A549 (cell line): ENCODE results near the gene STX8. TPM values are rescaled to one million over a fixed set of nuclear protein-coding genes. Genes with fewer than 3 reads are reported as not detected.
"Not testable (repeated sequence)": the region's sequence is repeated elsewhere in the genome, so short reads cannot be mapped to it uniquely, and the experiment has no call there.

Experiments
- ATAC-seq, 2 experiments: fragments of 200-7000 bp in 1 of 2; fragments of >200 bp in 1 of 2; cut with Nextera tagmentation in 1 of 2; cut with Tn5 transposase in 1 of 2; 3 replicates each; pipeline versions ENCODE4 v1.8.0 to v1.9.1; 2018 to 2020; ENCODE audit warnings: mild to moderate bottlenecking in 1 of 2, moderate library complexity in 1 of 2
- CTCF ChIA-PET: fragments of 300-600 bp; sonication (Branson Sonifier 250); formaldehyde crosslinking; extraction: SDS; loops from one replicate; lab custom pipeline; 2021; ENCODE audit warnings: antibody characterized with exemption, inconsistent platforms; lab: Yijun Ruan, JAX
- POLR2A ChIA-PET: fragments of 350-600 bp; formaldehyde crosslinking; extraction: SDS; loops from one replicate; lab custom pipeline; 2021; ENCODE audit warnings: antibody characterized with exemption, inconsistent platforms; lab: Yijun Ruan, JAX
- DNase-seq, 2 experiments: peaks; one replicate each; pipeline versions ENCODE4 v3.0.0 to v3.0.0-alpha.2; 2011 to 2016; ENCODE audit warnings: low read depth in 1 of 2, low spot score in 1 of 2
- FAIRE-seq: peaks from 2 replicates; lab custom pipeline; 2011; peaks lifted over from hg19 to GRCh38; lab: Jason Lieb, UNC
- H3K27ac ChIP-seq, 2 experiments: fragments of >200 bp; sonication (Bioruptor Twin); formaldehyde crosslinking; 3 replicates each; pipeline ENCODE4 v1.5.1; 2016 to 2017
- H3K4me1 ChIP-seq: fragments of >200 bp; sonication (Bioruptor Twin); formaldehyde crosslinking; 3 replicates; pipeline ENCODE4 v1.6.1; 2016
- H3K4me2 ChIP-seq: fragments of >200 bp; sonication (Bioruptor Twin); formaldehyde crosslinking; 3 replicates; pipeline ENCODE4 v1.6.1; 2016
- H3K4me3 ChIP-seq: fragments of >200 bp; sonication (Bioruptor Twin); formaldehyde crosslinking; 3 replicates; pipeline ENCODE4 v1.5.1; 2016
- H3K9me3 ChIP-seq: fragments of >200 bp; sonication (Bioruptor Twin); formaldehyde crosslinking; 3 replicates; pipeline ENCODE4 v1.6.1; 2016
- BHLHE40 ChIP-seq: IDR thresholded peaks from 2 replicates; pipeline ENCODE4 v1.6.1; 2012; ENCODE audit warnings: low read depth, low read length, inconsistent platforms
- CEBPB ChIP-seq, 2 experiments: fragments of >200 bp in 1 of 2; sonication (Bioruptor Twin) in 1 of 2; formaldehyde crosslinking in 1 of 2; IDR thresholded peaks; 2 replicates each; pipeline ENCODE4 v1.6.1; 2012 to 2016
- CHD2 ChIP-seq: fragments of 150-350 bp; IDR thresholded peaks from 2 replicates; pipeline ENCODE4 v1.6.1; 2014; ENCODE audit warnings: low read length; ENCODE audit not compliant: partially characterized antibody
- ESRRA ChIP-seq: fragments of 150-350 bp; IDR thresholded peaks from 2 replicates; pipeline ENCODE4 v1.6.1; 2014; ENCODE audit warnings: mild to moderate bottlenecking, low read length, borderline replicate concordance
- FOSB ChIP-seq: fragments of 250-450 bp; sonication (Bioruptor Pico); IDR thresholded peaks from 2 replicates; pipeline ENCODE4 v1.5.0; 2020; ENCODE audit warnings: mild to moderate bottlenecking, moderate library complexity
- FOSL2 ChIP-seq, 2 experiments: fragments of 450-650 bp in 1 of 2; fragments of >200 bp in 1 of 2; sonication (Bioruptor Twin) in 1 of 2; formaldehyde crosslinking; IDR thresholded peaks; 2 replicates each; pipeline versions ENCODE4 v1.5.0 to v1.6.1; 2016 to 2020; ENCODE audit warnings: mild to moderate bottlenecking in 1 of 2, moderate library complexity in 1 of 2
- FOXS1 ChIP-seq: fragments of 250-450 bp; sonication (Bioruptor Pico); IDR thresholded peaks from 2 replicates; pipeline ENCODE4 v1.5.0; 2020; ENCODE audit warnings: mild to moderate bottlenecking, moderate library complexity
- HOXA7 ChIP-seq: fragments of 250-450 bp; sonication (Bioruptor Pico); IDR thresholded peaks from 2 replicates; pipeline ENCODE4 v1.5.0; 2020; ENCODE audit warnings: mild to moderate bottlenecking, moderate library complexity
- NR3C1 ChIP-seq: fragments of >200 bp; sonication (Bioruptor Twin); formaldehyde crosslinking; IDR thresholded peaks from 3 replicates; pipeline ENCODE4 v1.6.1; 2017
- RNF2 ChIP-seq: fragments of 200-600 bp; sonication (generic); IDR thresholded peaks from 2 replicates; pipeline ENCODE4 v1.6.1; 2016; ENCODE audit warnings: low read depth, mild to moderate bottlenecking, antibody characterized with exemption, moderate library complexity, borderline replicate concordance
- SMC3 ChIP-seq: fragments of >200 bp; sonication (Bioruptor Twin); formaldehyde crosslinking; IDR thresholded peaks from 3 replicates; pipeline ENCODE4 v1.6.1; 2018; ENCODE audit warnings: inconsistent platforms
- SREBF2 ChIP-seq: fragments of 450-650 bp; IDR thresholded peaks from 2 replicates; pipeline ENCODE4 v1.6.1; 2014; ENCODE audit warnings: mild to moderate bottlenecking, moderate library complexity
- WGBS: methylation state at CpG from one replicate; pipeline ENCODE4 v1.1.6; 2017; ENCODE audit errors: missing lambda C conversion rate; 5-methylcytosine and 5-hydroxymethylcytosine counted together
- polyA plus RNA-seq, 4 experiments: library from polyadenylated mRNA; depleted of rRNA in 3 of 4; stranded (reverse); fragments of >200 nt; fragmentation: RNase III in 1 of 4; extraction: RNeasy Plus Mini Kit Qiagen cat#74134 plus additional on column Dnase treatment in 1 of 4; gene quantifications; 2 replicates in 3 of 4; 3 replicates in 1 of 4; pipeline ENCODE4 v1.2.3, GENCODE V29; 2011 to 2017
- TF ChIP-seq, protein P1 (sequence below): fragments of 200-600 bp; sonication (generic); IDR thresholded peaks from 2 replicates; pipeline ENCODE4 v1.6.1; 2016; ENCODE audit warnings: antibody characterized with exemption, mild to moderate bottlenecking, moderate library complexity
- TF ChIP-seq, protein P2 (sequence below): fragments of >200 bp; sonication (Bioruptor Twin); formaldehyde crosslinking; IDR thresholded peaks from 3 replicates; pipeline ENCODE4 v1.6.1; 2016
- TF ChIP-seq, protein P3 (sequence below): IDR thresholded peaks from 2 replicates; pipeline ENCODE4 v1.6.1; 2012; ENCODE audit warnings: low read depth, borderline replicate concordance

The STX8 gene
- polyA plus RNA-seq, 2 of the 4 experiments (the other 2 are of a cell fraction) = 93.6 to 168 TPM

DNA sequence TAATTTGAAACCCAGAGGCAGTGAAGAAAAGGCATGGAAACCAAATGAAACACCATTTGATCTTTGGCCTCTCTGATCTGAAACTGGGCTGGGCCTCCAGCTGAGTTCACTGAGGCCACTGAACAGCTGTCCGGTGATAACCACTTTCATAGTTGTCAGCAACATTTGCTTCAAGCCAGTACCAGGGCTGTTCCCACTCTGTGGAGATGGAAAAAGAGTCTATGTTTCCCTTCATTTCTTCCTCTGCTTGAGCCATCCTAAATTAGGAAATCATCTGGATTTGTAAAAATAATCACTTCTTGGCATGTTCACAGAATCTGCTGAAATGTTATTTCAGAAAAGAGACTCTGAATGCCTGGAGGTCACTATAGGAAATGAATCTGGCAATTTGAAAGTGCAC, 119.3 kb downstream of the STX8 start (continued):
- TF ChIP-seq, protein P1, sequence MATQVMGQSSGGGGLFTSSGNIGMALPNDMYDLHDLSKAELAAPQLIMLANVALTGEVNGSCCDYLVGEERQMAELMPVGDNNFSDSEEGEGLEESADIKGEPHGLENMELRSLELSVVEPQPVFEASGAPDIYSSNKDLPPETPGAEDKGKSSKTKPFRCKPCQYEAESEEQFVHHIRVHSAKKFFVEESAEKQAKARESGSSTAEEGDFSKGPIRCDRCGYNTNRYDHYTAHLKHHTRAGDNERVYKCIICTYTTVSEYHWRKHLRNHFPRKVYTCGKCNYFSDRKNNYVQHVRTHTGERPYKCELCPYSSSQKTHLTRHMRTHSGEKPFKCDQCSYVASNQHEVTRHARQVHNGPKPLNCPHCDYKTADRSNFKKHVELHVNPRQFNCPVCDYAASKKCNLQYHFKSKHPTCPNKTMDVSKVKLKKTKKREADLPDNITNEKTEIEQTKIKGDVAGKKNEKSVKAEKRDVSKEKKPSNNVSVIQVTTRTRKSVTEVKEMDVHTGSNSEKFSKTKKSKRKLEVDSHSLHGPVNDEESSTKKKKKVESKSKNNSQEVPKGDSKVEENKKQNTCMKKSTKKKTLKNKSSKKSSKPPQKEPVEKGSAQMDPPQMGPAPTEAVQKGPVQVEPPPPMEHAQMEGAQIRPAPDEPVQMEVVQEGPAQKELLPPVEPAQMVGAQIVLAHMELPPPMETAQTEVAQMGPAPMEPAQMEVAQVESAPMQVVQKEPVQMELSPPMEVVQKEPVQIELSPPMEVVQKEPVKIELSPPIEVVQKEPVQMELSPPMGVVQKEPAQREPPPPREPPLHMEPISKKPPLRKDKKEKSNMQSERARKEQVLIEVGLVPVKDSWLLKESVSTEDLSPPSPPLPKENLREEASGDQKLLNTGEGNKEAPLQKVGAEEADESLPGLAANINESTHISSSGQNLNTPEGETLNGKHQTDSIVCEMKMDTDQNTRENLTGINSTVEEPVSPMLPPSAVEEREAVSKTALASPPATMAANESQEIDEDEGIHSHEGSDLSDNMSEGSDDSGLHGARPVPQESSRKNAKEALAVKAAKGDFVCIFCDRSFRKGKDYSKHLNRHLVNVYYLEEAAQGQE = no peak
- TF ChIP-seq FOSL2 (IDR thresholded peaks at IDR 0.05) (no peak), FOSL2 (CRISPR knock-in tag; IDR thresholded peaks at IDR 0.05) (no peak)
- TF ChIP-seq, all 56 proteins: peak for 0

- H3K4me3 ChIP-seq = no peak overlapping the region
- 64% methylated on average over 1 of the region's 1 CpG for WGBS
- H3K4me2 ChIP-seq = peak overlapping the region; percentile 61
- ChIA-PET CTCF (interaction anchor here (0.6 to 0.9 kb wide), 3 partner anchors 10 to 1040 kb away, joined by 3 to 4 read pairs (median 3); no protein-coding TSS in a partner anchor), POLR2A (interaction anchor here (0.7 kb wide), 1 partner anchor 12 kb away, joined by 3 read pairs; no protein-coding TSS in a partner anchor)
- peaks cover 14% of the 10 kb centered on the region for H3K4me1 ChIP-seq
- H3K27ac ChIP-seq = peak overlapping the region; percentile 29 to 37; a peak in 2 of 6 replicates
- FAIRE-seq (peak; percentile 98), ATAC-seq (no peak), DNase-seq (peak; percentile 35 to 36)
- TF ChIP-seq ESRRA (no peak), BHLHE40 (no peak), CHD2 (no peak), FOSL2 (IDR thresholded peaks at IDR 0.05) (no peak), FOSL2 (CRISPR knock-in tag; IDR thresholded peaks at IDR 0.05) (peak; percentile 49), HOXA7 (no peak), FOXS1 (CRISPR knock-in tag) (no peak)
- TF ChIP-seq, protein P1 = no peak
- TF ChIP-seq, protein P2, sequence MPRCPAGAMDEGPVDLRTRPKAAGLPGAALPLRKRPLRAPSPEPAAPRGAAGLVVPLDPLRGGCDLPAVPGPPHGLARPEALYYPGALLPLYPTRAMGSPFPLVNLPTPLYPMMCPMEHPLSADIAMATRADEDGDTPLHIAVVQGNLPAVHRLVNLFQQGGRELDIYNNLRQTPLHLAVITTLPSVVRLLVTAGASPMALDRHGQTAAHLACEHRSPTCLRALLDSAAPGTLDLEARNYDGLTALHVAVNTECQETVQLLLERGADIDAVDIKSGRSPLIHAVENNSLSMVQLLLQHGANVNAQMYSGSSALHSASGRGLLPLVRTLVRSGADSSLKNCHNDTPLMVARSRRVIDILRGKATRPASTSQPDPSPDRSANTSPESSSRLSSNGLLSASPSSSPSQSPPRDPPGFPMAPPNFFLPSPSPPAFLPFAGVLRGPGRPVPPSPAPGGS = no peak
- TF ChIP-seq, all 56 proteins: peak for 1
- H3K9me3 ChIP-seq = no peaks in the 10 kb centered on the region
Observed at GRCh38 chr17:9451934-9452333, 123.7 kb downstream of the STX8 start.

DNA sequence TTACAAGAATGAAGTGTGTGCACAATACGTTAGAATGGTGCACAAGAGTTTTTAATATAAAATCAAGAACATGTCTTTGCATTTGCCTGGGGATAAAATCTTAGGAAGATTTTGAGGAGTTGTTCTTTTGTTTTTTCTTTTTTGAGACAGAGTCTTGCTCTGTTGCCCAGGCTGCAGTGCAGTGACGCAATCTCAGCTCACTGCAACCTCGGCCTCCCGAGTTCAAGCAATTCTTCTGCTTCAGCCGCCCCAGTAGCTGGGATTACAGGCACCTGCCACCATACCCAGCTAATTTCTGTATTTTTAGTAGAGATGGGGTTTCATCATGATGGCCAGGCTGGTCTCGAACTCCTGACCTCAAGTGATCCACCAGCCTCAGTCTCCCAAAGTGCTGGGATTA, 128.3 kb downstream of the STX8 start:
- POLR2A ChIA-PET, ATAC-seq: not testable (repeated sequence)

GRCh38 chr17:9446528-9446927, 129.1 kb downstream of the STX8 start:
- WGBS = 87% methylated on average over 4 of the region's 4 CpGs
- TF ChIP-seq RNF2 (no peak), NR3C1 (no peak), FOSB (CRISPR knock-in tag) (no peak), SMC3 (no peak), SREBF2 (no peak)
- TF ChIP-seq, protein P3, sequence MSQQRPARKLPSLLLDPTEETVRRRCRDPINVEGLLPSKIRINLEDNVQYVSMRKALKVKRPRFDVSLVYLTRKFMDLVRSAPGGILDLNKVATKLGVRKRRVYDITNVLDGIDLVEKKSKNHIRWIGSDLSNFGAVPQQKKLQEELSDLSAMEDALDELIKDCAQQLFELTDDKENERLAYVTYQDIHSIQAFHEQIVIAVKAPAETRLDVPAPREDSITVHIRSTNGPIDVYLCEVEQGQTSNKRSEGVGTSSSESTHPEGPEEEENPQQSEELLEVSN = no peak

More for the DNA sequence above, 128.3 kb downstream of the STX8 start:
- not testable (repeated sequence) for H3K9me3 ChIP-seq, H3K4me3 ChIP-seq, H3K27ac ChIP-seq, DNase-seq, H3K4me2 ChIP-seq, FAIRE-seq
- 91% methylated on average over 6 of the region's 6 CpGs for WGBS
- CTCF ChIA-PET = interaction anchor here (0.9 to 1.5 kb wide), 2 partner anchors 11 to 22 kb away, joined by 3 read pairs; no protein-coding TSS in a partner anchor
- H3K4me1 ChIP-seq = peaks cover 11% of the 10 kb centered on the region
- peak; percentile 12 to 48; a peak in 3 of 4 replicates for TF ChIP-seq CEBPB (IDR thresholded peaks at IDR 0.05)

More at GRCh38 chr17:9446528-9446927, 129.1 kb downstream of the STX8 start:
- Histone ChIP-seq H3K4me3 (no peak overlapping the region), H3K9me3 (no peaks in the 10 kb centered on the region), H3K4me1 (peaks cover 4% of the 10 kb centered on the region; the same call in 2 of the 3 replicates), H3K4me2 (no peak overlapping the region), H3K27ac (no peak overlapping the region)
- ATAC-seq (no peak), FAIRE-seq (no peak), DNase-seq (no peak)
- CTCF ChIA-PET = interaction anchor here (1.5 kb wide), 1 partner anchor 21 kb away, joined by 3 read pairs; no protein-coding TSS in a partner anchor
- POLR2A ChIA-PET = no interaction called here
